Esophagus muscularis mucosa (tissue), 4 donors: ENCODE results near the gene TACR2. TPM values are rescaled to one million over a fixed set of nuclear protein-coding genes. Genes with fewer than 3 reads are reported as not detected.
"Not testable (repeated sequence)": the region's sequence is repeated elsewhere in the genome, so short reads cannot be mapped to it uniquely, and the experiment has no call there.

Experiments used
- DNase-seq: peaks from one replicate; pipeline ENCODE4 v3.0.0-alpha.2; 2017; ENCODE audit errors: extremely low spot score
- H3K27ac ChIP-seq, 4 donors: fragments of 200-600 bp; sonication (generic); replicated peaks in 1 of 4; 1 replicate in 3 of 4; 2 replicates in 1 of 4; pipeline ENCODE4 v1.5.1; 2016 to 2019; ENCODE audit warnings: mild to moderate bottlenecking in 1 of 4
- H3K27me3 ChIP-seq, 4 donors: fragments of 200-600 bp; sonication (generic); one replicate each; pipeline versions ENCODE4 v1.5.1 to v1.6.0; 2016 to 2019
- H3K36me3 ChIP-seq, 4 donors: fragments of 200-600 bp; sonication (generic); one replicate each; pipeline ENCODE4 v1.5.1; 2016 to 2019
- H3K4me1 ChIP-seq, 4 donors: fragments of 200-600 bp; sonication (generic); one replicate each; pipeline ENCODE4 v1.5.1; 2016 to 2019
- H3K4me3 ChIP-seq, 4 donors: fragments of 200-600 bp; sonication (generic); 1 replicate in 2 of 4; 2 replicates in 2 of 4; pipeline ENCODE4 v1.5.1; 2016 to 2019; ENCODE audit warnings: mild to moderate bottlenecking in 4 of 4, moderate library complexity in 1 of 4
- H3K9me3 ChIP-seq, 4 donors: fragments of 200-600 bp; sonication (generic); 1 replicate in 3 of 4; 2 replicates in 1 of 4; pipeline ENCODE4 v1.5.1; 2016 to 2019
- CTCF ChIP-seq, 3 experiments: fragments of 200-600 bp in 2 of 3; fragments of 450-650 bp in 1 of 3; sonication (generic) in 2 of 3; IDR thresholded peaks; one replicate each; pipeline ENCODE4 v1.5.1; 2017 to 2019; ENCODE audit warnings: antibody characterized with exemption in 3 of 3, mild to moderate bottlenecking in 2 of 3, moderate library complexity in 1 of 3
- EP300 ChIP-seq: sonication (generic); formaldehyde crosslinking; IDR thresholded peaks from one replicate; pipeline ENCODE4 v1.6.1; 2017; ENCODE audit warnings: antibody characterized with exemption
- POLR2A ChIP-seq: fragments of 450-650 bp; IDR thresholded peaks from one replicate; pipeline ENCODE4 v1.6.1; 2017; ENCODE audit warnings: antibody characterized with exemption, moderate library complexity, mild to moderate bottlenecking, low read depth
- POLR2AphosphoS5 ChIP-seq, 2 donors: sonication (generic); formaldehyde crosslinking; IDR thresholded peaks; one replicate each; pipeline ENCODE4 v1.6.1; 2017; ENCODE audit warnings: antibody characterized with exemption in 2 of 2
- WGBS: methylation state at CpG from one replicate; pipeline ENCODE4 v1.1.5; 2018; 5-methylcytosine and 5-hydroxymethylcytosine counted together
- intact Hi-C: fragments of 100-400 bp; cut with DNase I; formaldehyde crosslinking; loops from one replicate; pipeline ENCODE4 v1.15.1; 2023
- total RNA-seq, 4 donors: library from RNA; depleted of rRNA; stranded (reverse); fragments of >200 nt; gene quantifications; one replicate each; pipeline versions ENCODE4 v1.1.0 to v1.2.1, GENCODE V29; 2016

TACR2 gene
- total RNA-seq, 4 donors from 2014 or later = 51.4 to 72.6 (median 68.1) TPM

- no peaks in the 10 kb centered on the region for H3K9me3 ChIP-seq
- no peak for DNase-seq
- intact Hi-C loops = no loop called here
- TF ChIP-seq EP300 (no peak), POLR2A (no peak), CTCF (IDR thresholded peaks at IDR 0.05) (no peak), POLR2AphosphoS5 (IDR thresholded peaks at IDR 0.05) (peak; percentile 85 to 94)
- WGBS = 3% methylated on average over 14 of the region's 45 CpGs
- H3K4me3 ChIP-seq = peak within 1 kb of the TSS; percentile 72 to 85 (median 84)
- peaks cover 0 to 5% (median 1%) of the 10 kb centered on the region in 4 donors for H3K36me3 ChIP-seq
- no peaks in the 10 kb centered on the region for H3K27me3 ChIP-seq
- peak within 1 kb of the TSS; percentile 85 to 92 (median 88) for H3K27ac ChIP-seq
- H3K4me1 ChIP-seq = peaks cover 33 to 81% (median 78%) of the 10 kb centered on the region in 4 donors
Observed at GRCh38 chr10:69451209-69451783, 34.6 kb upstream of the TACR2 start, which contains the start of gene TSPAN15. Gene TSPAN15, plus strand, starts transcription at chr10:69451465. Its CDS starts 130 bp downstream, at chr10:69451595.

GRCh38 chr10:69450395-69450794 is 33.7 kb upstream of the TACR2 start:
- H3K36me3 ChIP-seq, DNase-seq, intact Hi-C loops, H3K9me3 ChIP-seq, H3K27me3 ChIP-seq, H3K4me3 ChIP-seq: not testable (repeated sequence)
- WGBS = 87% methylated on average over 16 of the region's 16 CpGs
- H3K27ac ChIP-seq = peak overlapping the region; percentile 85 to 92 (median 88)
- H3K4me1 ChIP-seq = peaks cover 33 to 79% (median 74%) of the 10 kb centered on the region in 4 donors

GRCh38 chr10:69449841-69450240 is 33.1 kb upstream of the TACR2 start:
- TF ChIP-seq POLR2A (no peak), POLR2AphosphoS5 (IDR thresholded peaks at IDR 0.05) (peak in 1 of 2 donors; percentile 9), EP300 (no peak), CTCF (IDR thresholded peaks at IDR 0.05) (peak; percentile 48 to 77 (median 64))
- intact Hi-C loops = loop anchor here (5.0 kb wide), 1 partner anchor 52 kb away; no protein-coding TSS in a partner anchor
- H3K9me3 ChIP-seq = no peaks in the 10 kb centered on the region
- no peak for DNase-seq
- peak overlapping the region; percentile 85 to 92 (median 88) for H3K27ac ChIP-seq
- no peaks in the 10 kb centered on the region for H3K36me3 ChIP-seq
- peaks cover 33 to 73% (median 69%) of the 10 kb centered on the region in 4 donors for H3K4me1 ChIP-seq
- 0% methylated on average over 1 of the region's 1 CpG for WGBS
- no peak overlapping the region for H3K4me3 ChIP-seq
- no peaks in the 10 kb centered on the region for H3K27me3 ChIP-seq

GRCh38 chr10:69446650-69447151 is 30.0 kb upstream of the TACR2 start:
- H3K27ac ChIP-seq = peak overlapping the region; percentile 7 to 48 (median 18)
- WGBS = 40% methylated on average over 3 of the region's 3 CpGs
- DNase-seq = no peak
- no peaks in the 10 kb centered on the region for H3K36me3 ChIP-seq
- no peaks in the 10 kb centered on the region for H3K9me3 ChIP-seq
- no peak overlapping the region for H3K4me3 ChIP-seq
- H3K27me3 ChIP-seq = no peaks in the 10 kb centered on the region
- H3K4me1 ChIP-seq = peaks cover 15 to 42% (median 38%) of the 10 kb centered on the region in 4 donors
- intact Hi-C loops = loop anchor here (5.0 kb wide), 1 partner anchor 56 kb away; no protein-coding TSS in a partner anchor
- TF ChIP-seq POLR2AphosphoS5 (IDR thresholded peaks at IDR 0.05) (no peak), EP300 (no peak), POLR2A (no peak), CTCF (IDR thresholded peaks at IDR 0.05) (no peak)

- Histone ChIP-seq H3K4me1 (peaks cover 15 to 38% (median 34%) of the 10 kb centered on the region in 4 donors), H3K27ac (peak overlapping the region in 2 of 4 donors; percentile 30 to 48), H3K4me3 (no peak overlapping the region), H3K27me3 (no peaks in the 10 kb centered on the region), H3K36me3 (no peaks in the 10 kb centered on the region), H3K9me3 (no peaks in the 10 kb centered on the region)
- no peak for TF ChIP-seq POLR2A
- TF ChIP-seq CTCF (IDR thresholded peaks at IDR 0.05) = no peak
- no peak for TF ChIP-seq POLR2AphosphoS5 (IDR thresholded peaks at IDR 0.05)
- no peak for TF ChIP-seq EP300
- intact Hi-C loops = loop anchor here (5.0 kb wide), 1 partner anchor 56 kb away; no protein-coding TSS in a partner anchor
- no peak for DNase-seq
Observed at GRCh38 chr10:69446229-69446628, 29.5 kb upstream of the TACR2 start.
